Neural cell (in vitro differentiated cells): ENCODE data around the gene BFSP1. TPM values are rescaled to one million over a fixed set of nuclear protein-coding genes. Genes with fewer than 3 reads are reported as not detected.

Source experiments
- H2AFZ ChIP-seq: fragments of 200-600, 300-800 bp; sonication (generic), shearing (Covaris generic); 2 replicates; pipeline ENCODE4 v1.6.0; 2014; ENCODE audit warnings: low read depth, mild to moderate bottlenecking, antibody characterized with exemption, low read length, moderate library complexity
- H3F3A ChIP-seq: fragments of 200-600 bp; shearing (Covaris generic); 2 replicates; pipeline ENCODE4 v1.6.1; 2016; ENCODE audit warnings: mild to moderate bottlenecking, moderate library complexity, mixed read lengths, antibody characterized with exemption, low read length; ENCODE audit not compliant: insufficient read depth, poor library complexity, severe bottlenecking
- H3K27ac ChIP-seq: fragments of 200-600, 300-800 bp; sonication (generic), shearing (Covaris generic); 2 replicates; pipeline ENCODE4 v1.5.1; 2014; ENCODE audit warnings: mild to moderate bottlenecking, low read length, moderate library complexity
- H3K27me3 ChIP-seq: fragments of 300-800, 200-600 bp; sonication (generic), shearing (Covaris generic); 2 replicates; pipeline ENCODE4 v1.6.0; 2014; ENCODE audit warnings: mild to moderate bottlenecking, low read depth, low read length, moderate library complexity; ENCODE audit not compliant: insufficient read depth
- H3K36me3 ChIP-seq: fragments of 300-800, 200-600 bp; sonication (generic), shearing (Covaris generic); 2 replicates; pipeline ENCODE4 v1.5.1; 2014; ENCODE audit warnings: mild to moderate bottlenecking, antibody characterized with exemption, low read length, moderate library complexity; ENCODE audit not compliant: insufficient read depth
- H3K4me2 ChIP-seq: fragments of 300-800, 200-600 bp; sonication (generic), shearing (Covaris generic); 2 replicates; pipeline ENCODE4 v1.6.0; 2014; ENCODE audit warnings: mild to moderate bottlenecking, low read length
- H3K4me3 ChIP-seq: fragments of 300-800, 200-600 bp; sonication (generic), shearing (Covaris generic); 2 replicates; pipeline ENCODE4 v1.5.1; 2014; ENCODE audit warnings: mild to moderate bottlenecking, low read length, moderate library complexity
- H3K79me2 ChIP-seq: fragments of 200-600 bp; shearing (Covaris generic); replicated peaks from 2 replicates; pipeline ENCODE4 v1.6.0; 2014; ENCODE audit warnings: mild to moderate bottlenecking, low read length, moderate library complexity; ENCODE audit not compliant: insufficient read depth
- H3K9ac ChIP-seq: fragments of 300-800, 200-600 bp; sonication (generic), shearing (Covaris generic); 2 replicates; pipeline ENCODE4 v1.6.1; 2016; ENCODE audit warnings: mild to moderate bottlenecking, low read length, mixed read lengths
- H3K9me2 ChIP-seq: fragments of 200-600 bp; shearing (Covaris generic); 2 replicates; pipeline ENCODE4 v1.6.1; 2016; ENCODE audit warnings: mild to moderate bottlenecking, low read length, mixed read lengths; ENCODE audit not compliant: insufficient read depth
- H3K9me3 ChIP-seq: fragments of 200-600, 300-800 bp; sonication (generic), shearing (Covaris generic); 2 replicates; pipeline ENCODE4 v1.6.1; 2016; ENCODE audit warnings: mild to moderate bottlenecking, mixed run types, low read length, moderate library complexity, mixed read lengths
- H4K20me1 ChIP-seq: fragments of 200-600 bp; shearing (Covaris generic); 2 replicates; pipeline ENCODE4 v1.6.1; 2016; ENCODE audit warnings: mild to moderate bottlenecking, mixed run types; ENCODE audit not compliant: insufficient read depth
- EP300 ChIP-seq: fragments of 450-650 bp; conservative IDR thresholded peaks from 2 replicates; pipeline ENCODE4 v1.6.1; 2014; ENCODE audit warnings: antibody characterized with exemption, mild to moderate bottlenecking, moderate library complexity; ENCODE audit not compliant: poor library complexity, severe bottlenecking
- EZH2 ChIP-seq: fragments of 200-600, 300-800 bp; shearing (Covaris generic), sonication (generic); IDR thresholded peaks from 2 replicates; pipeline ENCODE4 v1.6.1; 2014; ENCODE audit warnings: antibody characterized with exemption, low read length, borderline replicate concordance, mild to moderate bottlenecking; ENCODE audit not compliant: insufficient read depth, poor library complexity, severe bottlenecking
- MXI1 ChIP-seq: fragments of 450-650 bp; conservative IDR thresholded peaks from 2 replicates; pipeline ENCODE4 v1.6.1; 2014; ENCODE audit warnings: antibody characterized with exemption, mild to moderate bottlenecking; ENCODE audit not compliant: poor library complexity, severe bottlenecking
- POLR2AphosphoS5 ChIP-seq: IDR thresholded peaks from 2 replicates; pipeline ENCODE4 v1.6.1; 2012
- RAD21 ChIP-seq: fragments of 450-650 bp; conservative IDR thresholded peaks from 2 replicates; pipeline ENCODE4 v1.6.1; 2014; ENCODE audit warnings: antibody characterized with exemption, mild to moderate bottlenecking, moderate library complexity
- SMC3 ChIP-seq: fragments of 450-650 bp; conservative IDR thresholded peaks from 2 replicates; pipeline ENCODE4 v1.6.1; 2014; ENCODE audit warnings: antibody characterized with exemption, mild to moderate bottlenecking, moderate library complexity; ENCODE audit not compliant: poor library complexity
- TAF1 ChIP-seq: IDR thresholded peaks from 2 replicates; pipeline ENCODE4 v1.6.1; 2012; ENCODE audit warnings: low read depth
- polyA plus RNA-seq: library from polyadenylated mRNA; depleted of rRNA; stranded (reverse); fragments of >200 nt; gene quantifications from 2 replicates; pipeline ENCODE4 v1.2.3, GENCODE V29; 2014
- TF ChIP-seq, protein P1 (sequence below): IDR thresholded peaks from 2 replicates; pipeline ENCODE4 v1.6.1; 2012; ENCODE audit warnings: borderline replicate concordance
- TF ChIP-seq, protein P2 (sequence below): fragments of 450-650 bp; IDR thresholded peaks from 2 replicates; pipeline ENCODE4 v1.5.1; 2014; ENCODE audit warnings: antibody characterized with exemption, mild to moderate bottlenecking, moderate library complexity; ENCODE audit not compliant: poor library complexity, severe bottlenecking

The BFSP1 gene
- polyA plus RNA-seq, 1 donor from 2014 or later: 1.3 TPM

DNA sequence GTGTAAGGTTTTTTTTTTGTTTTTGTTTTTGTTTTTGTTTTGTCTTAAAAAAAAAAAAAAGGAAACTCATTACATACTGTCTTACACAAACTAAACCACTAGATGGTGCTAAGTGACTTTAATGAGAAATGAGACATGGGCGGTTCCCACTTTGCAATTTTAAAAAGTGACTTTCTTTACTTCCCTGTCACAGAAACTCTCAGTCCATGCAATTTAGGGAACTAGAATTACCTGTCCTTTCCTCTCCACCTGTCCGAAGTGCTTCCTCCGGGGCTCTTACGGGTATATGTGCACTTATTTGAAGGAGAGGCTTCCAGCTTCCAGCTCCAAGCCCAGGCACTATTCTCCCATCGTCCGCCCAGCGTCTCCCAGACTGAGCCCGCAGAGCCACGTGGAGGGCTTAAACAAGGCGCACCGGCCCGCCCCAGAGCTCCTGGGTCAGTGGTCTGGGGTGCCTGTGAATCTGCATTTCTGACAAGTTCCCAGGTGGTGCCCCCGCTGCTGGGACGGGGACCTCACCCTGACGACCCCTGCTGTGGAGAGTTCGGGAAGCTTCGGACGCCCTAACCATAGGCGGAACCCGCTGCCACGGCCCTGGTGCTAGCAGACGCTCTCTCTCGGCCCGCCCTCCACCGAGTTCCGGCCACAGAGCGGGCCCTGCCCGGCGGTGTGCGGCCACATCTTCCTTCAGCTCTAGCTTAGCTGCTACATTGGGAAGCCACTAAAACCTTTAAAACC, 26.1 kb downstream of the BFSP1 start:
- Histone ChIP-seq H3K9me2 (no peaks in the 10 kb centered on the region), H3K27me3 (no peaks in the 10 kb centered on the region), H3F3A (no peaks in the 10 kb centered on the region), H3K79me2 (no peaks in the 10 kb centered on the region), H3K36me3 (no peaks in the 10 kb centered on the region), H3K4me2 (no peak overlapping the region), H3K9ac (no peak overlapping the region), H2AFZ (no peak overlapping the region), H3K9me3 (no peaks in the 10 kb centered on the region), H3K27ac (no peak overlapping the region), H4K20me1 (no peaks in the 10 kb centered on the region), H3K4me3 (no peak overlapping the region)
- TF ChIP-seq SMC3 (peak; percentile 91), RAD21 (peak; percentile 90), TAF1 (no peak), POLR2AphosphoS5 (no peak)
- TF ChIP-seq, protein P1, sequence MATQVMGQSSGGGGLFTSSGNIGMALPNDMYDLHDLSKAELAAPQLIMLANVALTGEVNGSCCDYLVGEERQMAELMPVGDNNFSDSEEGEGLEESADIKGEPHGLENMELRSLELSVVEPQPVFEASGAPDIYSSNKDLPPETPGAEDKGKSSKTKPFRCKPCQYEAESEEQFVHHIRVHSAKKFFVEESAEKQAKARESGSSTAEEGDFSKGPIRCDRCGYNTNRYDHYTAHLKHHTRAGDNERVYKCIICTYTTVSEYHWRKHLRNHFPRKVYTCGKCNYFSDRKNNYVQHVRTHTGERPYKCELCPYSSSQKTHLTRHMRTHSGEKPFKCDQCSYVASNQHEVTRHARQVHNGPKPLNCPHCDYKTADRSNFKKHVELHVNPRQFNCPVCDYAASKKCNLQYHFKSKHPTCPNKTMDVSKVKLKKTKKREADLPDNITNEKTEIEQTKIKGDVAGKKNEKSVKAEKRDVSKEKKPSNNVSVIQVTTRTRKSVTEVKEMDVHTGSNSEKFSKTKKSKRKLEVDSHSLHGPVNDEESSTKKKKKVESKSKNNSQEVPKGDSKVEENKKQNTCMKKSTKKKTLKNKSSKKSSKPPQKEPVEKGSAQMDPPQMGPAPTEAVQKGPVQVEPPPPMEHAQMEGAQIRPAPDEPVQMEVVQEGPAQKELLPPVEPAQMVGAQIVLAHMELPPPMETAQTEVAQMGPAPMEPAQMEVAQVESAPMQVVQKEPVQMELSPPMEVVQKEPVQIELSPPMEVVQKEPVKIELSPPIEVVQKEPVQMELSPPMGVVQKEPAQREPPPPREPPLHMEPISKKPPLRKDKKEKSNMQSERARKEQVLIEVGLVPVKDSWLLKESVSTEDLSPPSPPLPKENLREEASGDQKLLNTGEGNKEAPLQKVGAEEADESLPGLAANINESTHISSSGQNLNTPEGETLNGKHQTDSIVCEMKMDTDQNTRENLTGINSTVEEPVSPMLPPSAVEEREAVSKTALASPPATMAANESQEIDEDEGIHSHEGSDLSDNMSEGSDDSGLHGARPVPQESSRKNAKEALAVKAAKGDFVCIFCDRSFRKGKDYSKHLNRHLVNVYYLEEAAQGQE: no peak
- TF ChIP-seq, protein P2, sequence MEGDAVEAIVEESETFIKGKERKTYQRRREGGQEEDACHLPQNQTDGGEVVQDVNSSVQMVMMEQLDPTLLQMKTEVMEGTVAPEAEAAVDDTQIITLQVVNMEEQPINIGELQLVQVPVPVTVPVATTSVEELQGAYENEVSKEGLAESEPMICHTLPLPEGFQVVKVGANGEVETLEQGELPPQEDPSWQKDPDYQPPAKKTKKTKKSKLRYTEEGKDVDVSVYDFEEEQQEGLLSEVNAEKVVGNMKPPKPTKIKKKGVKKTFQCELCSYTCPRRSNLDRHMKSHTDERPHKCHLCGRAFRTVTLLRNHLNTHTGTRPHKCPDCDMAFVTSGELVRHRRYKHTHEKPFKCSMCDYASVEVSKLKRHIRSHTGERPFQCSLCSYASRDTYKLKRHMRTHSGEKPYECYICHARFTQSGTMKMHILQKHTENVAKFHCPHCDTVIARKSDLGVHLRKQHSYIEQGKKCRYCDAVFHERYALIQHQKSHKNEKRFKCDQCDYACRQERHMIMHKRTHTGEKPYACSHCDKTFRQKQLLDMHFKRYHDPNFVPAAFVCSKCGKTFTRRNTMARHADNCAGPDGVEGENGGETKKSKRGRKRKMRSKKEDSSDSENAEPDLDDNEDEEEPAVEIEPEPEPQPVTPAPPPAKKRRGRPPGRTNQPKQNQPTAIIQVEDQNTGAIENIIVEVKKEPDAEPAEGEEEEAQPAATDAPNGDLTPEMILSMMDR: peak; percentile 89

DNA sequence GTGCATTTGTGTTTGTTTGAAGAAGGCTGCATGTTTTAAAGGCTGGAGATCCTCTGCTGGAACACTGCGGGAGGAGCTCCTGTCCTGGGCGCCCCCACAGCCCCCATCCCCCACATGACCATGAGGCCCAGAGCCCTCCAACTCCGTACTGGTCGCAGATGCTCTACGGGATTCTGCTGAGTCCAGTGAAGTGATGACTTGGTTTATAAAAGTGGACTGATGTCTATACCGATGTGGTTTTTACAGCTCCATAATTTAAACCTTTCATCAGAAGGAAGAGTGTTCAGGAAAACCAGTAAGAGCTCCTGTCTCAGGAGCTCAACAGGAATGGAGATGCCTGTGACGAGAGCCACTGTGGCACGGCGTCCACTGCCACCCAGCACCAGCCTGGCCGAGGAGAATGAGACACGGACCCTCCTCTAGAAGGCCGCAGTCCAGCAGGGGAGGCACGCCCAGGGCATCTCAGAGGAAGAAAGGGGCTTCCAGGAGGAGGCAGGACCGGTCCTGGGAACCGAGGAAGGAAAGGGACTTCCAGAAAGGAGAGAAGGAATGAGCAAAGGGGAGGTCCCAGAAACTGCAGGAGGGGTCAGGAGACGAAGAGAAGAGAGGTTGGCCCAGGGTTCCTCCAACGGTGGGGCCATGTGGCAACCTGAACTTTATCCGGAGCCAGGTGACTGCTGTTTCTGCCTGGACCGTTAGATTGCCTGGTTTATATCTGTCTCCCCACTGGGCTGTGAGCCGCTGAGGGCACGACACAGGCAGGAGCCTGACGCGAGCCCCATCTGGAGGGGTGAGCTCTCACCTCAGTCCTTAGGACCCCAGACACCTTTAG, 26.9 kb downstream of the BFSP1 start:
- Histone ChIP-seq H3K9ac (no peak overlapping the region), H3K4me2 (no peak overlapping the region), H3K27ac (no peak overlapping the region), H2AFZ (no peak overlapping the region), H3K9me2 (no peaks in the 10 kb centered on the region), H3K9me3 (no peaks in the 10 kb centered on the region), H3K27me3 (no peaks in the 10 kb centered on the region), H3F3A (no peaks in the 10 kb centered on the region), H4K20me1 (no peaks in the 10 kb centered on the region), H3K79me2 (no peaks in the 10 kb centered on the region), H3K36me3 (no peaks in the 10 kb centered on the region), H3K4me3 (no peak overlapping the region)
- TF ChIP-seq MXI1: no peak
- no peak for TF ChIP-seq TAF1
- TF ChIP-seq, protein P1: no peak
- TF ChIP-seq, protein P2: no peak
- TF ChIP-seq POLR2AphosphoS5: no peak
- TF ChIP-seq EZH2: no peak
- no peak for TF ChIP-seq EP300
- TF ChIP-seq SMC3: no peak
